ENCODE results near the gene COL21A1. TPM values are rescaled to one million over a fixed set of nuclear protein-coding genes. Genes with fewer than 3 reads are reported as not detected.

COL21A1 gene
- polyA plus RNA-seq, 2 of the 4 experiments (the other 2 are of a cell fraction) = 1.4 to 3.3 TPM

DNA sequence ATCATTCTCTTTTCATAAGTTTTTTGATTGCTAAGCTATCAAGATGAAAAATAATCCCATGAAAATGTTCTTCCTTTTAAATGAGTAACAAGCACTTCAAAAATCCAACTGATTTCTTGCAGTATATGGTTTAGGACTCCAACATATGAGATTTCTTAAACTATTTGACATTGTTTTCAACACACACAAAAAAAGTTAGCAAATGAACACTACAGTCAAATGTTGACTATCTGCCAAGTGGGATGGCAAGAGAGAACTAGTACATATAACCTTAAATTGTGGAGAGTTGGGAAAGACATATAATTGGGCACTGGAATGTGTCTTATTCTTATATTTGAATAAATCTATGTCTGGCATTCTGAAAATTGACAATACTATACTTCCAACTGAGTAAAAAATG, 15.6 kb downstream of the COL21A1 start:
- no peaks in the 10 kb centered on the region for H3K9me3 ChIP-seq
- no peak overlapping the region for H3K4me3 ChIP-seq
- no peak overlapping the region for H3K27ac ChIP-seq
- ChIA-PET CTCF (no interaction called here), POLR2A (no interaction called here)
- no peak overlapping the region for H3K4me2 ChIP-seq
- TF ChIP-seq, protein P1, sequence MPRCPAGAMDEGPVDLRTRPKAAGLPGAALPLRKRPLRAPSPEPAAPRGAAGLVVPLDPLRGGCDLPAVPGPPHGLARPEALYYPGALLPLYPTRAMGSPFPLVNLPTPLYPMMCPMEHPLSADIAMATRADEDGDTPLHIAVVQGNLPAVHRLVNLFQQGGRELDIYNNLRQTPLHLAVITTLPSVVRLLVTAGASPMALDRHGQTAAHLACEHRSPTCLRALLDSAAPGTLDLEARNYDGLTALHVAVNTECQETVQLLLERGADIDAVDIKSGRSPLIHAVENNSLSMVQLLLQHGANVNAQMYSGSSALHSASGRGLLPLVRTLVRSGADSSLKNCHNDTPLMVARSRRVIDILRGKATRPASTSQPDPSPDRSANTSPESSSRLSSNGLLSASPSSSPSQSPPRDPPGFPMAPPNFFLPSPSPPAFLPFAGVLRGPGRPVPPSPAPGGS (IDR thresholded peaks at IDR 0.05) = no peak
- TF ChIP-seq RFX5 (IDR thresholded peaks at IDR 0.05) (no peak), MAFK (IDR thresholded peaks at IDR 0.05; ENCODE audit: partially characterized antibody) (no peak), JUNB (IDR thresholded peaks at IDR 0.05) (no peak), ZSCAN20 (CRISPR knock-in tag; IDR thresholded peaks at IDR 0.05) (no peak), BHLHE40 (IDR thresholded peaks at IDR 0.05; ENCODE audit: low read depth, low read length) (no peak), POLR2A (IDR thresholded peaks at IDR 0.05; ENCODE audit: low read length) (no peak)
- TF ChIP-seq, protein P2, sequence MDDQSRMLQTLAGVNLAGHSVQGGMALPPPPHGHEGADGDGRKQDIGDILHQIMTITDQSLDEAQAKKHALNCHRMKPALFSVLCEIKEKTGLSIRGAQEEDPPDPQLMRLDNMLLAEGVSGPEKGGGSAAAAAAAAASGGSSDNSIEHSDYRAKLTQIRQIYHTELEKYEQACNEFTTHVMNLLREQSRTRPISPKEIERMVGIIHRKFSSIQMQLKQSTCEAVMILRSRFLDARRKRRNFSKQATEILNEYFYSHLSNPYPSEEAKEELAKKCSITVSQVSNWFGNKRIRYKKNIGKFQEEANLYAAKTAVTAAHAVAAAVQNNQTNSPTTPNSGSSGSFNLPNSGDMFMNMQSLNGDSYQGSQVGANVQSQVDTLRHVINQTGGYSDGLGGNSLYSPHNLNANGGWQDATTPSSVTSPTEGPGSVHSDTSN (IDR thresholded peaks at IDR 0.05) = no peak
- TF ChIP-seq, protein P3, sequence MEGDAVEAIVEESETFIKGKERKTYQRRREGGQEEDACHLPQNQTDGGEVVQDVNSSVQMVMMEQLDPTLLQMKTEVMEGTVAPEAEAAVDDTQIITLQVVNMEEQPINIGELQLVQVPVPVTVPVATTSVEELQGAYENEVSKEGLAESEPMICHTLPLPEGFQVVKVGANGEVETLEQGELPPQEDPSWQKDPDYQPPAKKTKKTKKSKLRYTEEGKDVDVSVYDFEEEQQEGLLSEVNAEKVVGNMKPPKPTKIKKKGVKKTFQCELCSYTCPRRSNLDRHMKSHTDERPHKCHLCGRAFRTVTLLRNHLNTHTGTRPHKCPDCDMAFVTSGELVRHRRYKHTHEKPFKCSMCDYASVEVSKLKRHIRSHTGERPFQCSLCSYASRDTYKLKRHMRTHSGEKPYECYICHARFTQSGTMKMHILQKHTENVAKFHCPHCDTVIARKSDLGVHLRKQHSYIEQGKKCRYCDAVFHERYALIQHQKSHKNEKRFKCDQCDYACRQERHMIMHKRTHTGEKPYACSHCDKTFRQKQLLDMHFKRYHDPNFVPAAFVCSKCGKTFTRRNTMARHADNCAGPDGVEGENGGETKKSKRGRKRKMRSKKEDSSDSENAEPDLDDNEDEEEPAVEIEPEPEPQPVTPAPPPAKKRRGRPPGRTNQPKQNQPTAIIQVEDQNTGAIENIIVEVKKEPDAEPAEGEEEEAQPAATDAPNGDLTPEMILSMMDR (IDR thresholded peaks at IDR 0.05) = no peak
- peaks cover 8% of the 10 kb centered on the region; the same call in 1 of the 3 replicates for H3K4me1 ChIP-seq
- no peak for ATAC-seq
- no peak for DNase-seq (ENCODE audit: low read depth in 1 of 2, low spot score in 1 of 2)
- FAIRE-seq = no peak

DNA sequence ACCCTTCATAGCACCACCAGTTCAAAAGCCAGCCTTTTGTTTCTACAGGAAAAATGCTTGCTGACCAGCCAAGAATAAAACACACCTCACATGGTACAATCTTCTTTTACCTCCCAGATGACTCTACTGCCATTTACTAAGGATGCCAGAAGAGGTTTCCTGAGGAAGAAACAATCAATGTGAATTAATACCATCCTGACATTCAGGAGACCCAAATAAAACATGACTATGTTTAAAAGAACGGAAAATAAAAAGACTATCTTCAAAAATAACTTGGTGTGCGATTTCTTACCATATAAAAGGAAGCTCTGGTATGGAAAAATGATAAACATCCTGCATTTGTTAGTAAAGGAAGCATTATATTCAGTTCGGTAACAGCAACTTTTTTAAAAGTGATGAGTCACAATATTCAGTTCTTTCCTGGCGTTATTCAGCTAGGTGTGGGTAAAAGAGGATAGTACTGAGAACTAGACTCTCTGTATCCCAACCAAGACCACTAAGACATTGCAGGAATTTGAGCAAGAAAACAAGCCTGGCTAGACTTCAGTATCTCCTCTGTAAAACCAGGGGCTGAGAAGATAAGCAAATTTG, 16.3 kb downstream of the COL21A1 start:
- peak overlapping the region; percentile 27; the same call in 1 of the 3 replicates for H3K4me2 ChIP-seq
- TF ChIP-seq RFX5 (IDR thresholded peaks at IDR 0.05) (no peak), MAFK (IDR thresholded peaks at IDR 0.05; ENCODE audit: partially characterized antibody) (peak; percentile 55), FOSL2 (IDR thresholded peaks at IDR 0.05) (no peak), FOSL2 (CRISPR knock-in tag; IDR thresholded peaks at IDR 0.05) (peak; percentile 17; the same call in 1 of the 2 replicates), HOXA7 (CRISPR knock-in tag; IDR thresholded peaks at IDR 0.05) (no peak), RARB (CRISPR knock-in tag; IDR thresholded peaks at IDR 0.05) (no peak), ESRRA (IDR thresholded peaks at IDR 0.05; ENCODE audit: borderline replicate concordance, low read length) (no peak), CEBPB (IDR thresholded peaks at IDR 0.05) (no peak), RAD21 (conservative IDR thresholded peaks at IDR 0.05 in 1 of 2, IDR thresholded peaks at IDR 0.05 in 1 of 2) (no peak), EP300 (IDR thresholded peaks at IDR 0.05) (no peak), MAZ (IDR thresholded peaks at IDR 0.05; ENCODE audit: borderline replicate concordance, low read depth, low read length) (no peak)
- TF ChIP-seq, protein P4, sequence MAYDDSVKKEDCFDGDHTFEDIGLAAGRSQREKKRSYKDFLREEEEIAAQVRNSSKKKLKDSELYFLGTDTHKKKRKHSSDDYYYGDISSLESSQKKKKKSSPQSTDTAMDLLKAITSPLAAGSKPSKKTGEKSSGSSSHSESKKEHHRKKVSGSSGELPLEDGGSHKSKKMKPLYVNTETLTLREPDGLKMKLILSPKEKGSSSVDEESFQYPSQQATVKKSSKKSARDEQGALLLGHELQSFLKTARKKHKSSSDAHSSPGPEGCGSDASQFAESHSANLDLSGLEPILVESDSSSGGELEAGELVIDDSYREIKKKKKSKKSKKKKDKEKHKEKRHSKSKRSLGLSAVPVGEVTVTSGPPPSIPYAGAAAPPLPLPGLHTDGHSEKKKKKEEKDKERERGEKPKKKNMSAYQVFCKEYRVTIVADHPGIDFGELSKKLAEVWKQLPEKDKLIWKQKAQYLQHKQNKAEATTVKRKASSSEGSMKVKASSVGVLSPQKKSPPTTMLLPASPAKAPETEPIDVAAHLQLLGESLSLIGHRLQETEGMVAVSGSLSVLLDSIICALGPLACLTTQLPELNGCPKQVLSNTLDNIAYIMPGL (CRISPR knock-in tag; IDR thresholded peaks at IDR 0.05; ENCODE audit: borderline replicate concordance) = no peak
- TF ChIP-seq, protein P5, sequence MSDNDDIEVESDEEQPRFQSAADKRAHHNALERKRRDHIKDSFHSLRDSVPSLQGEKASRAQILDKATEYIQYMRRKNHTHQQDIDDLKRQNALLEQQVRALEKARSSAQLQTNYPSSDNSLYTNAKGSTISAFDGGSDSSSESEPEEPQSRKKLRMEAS (IDR thresholded peaks at IDR 0.05) = no peak
- TF ChIP-seq, protein P6, sequence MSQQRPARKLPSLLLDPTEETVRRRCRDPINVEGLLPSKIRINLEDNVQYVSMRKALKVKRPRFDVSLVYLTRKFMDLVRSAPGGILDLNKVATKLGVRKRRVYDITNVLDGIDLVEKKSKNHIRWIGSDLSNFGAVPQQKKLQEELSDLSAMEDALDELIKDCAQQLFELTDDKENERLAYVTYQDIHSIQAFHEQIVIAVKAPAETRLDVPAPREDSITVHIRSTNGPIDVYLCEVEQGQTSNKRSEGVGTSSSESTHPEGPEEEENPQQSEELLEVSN (IDR thresholded peaks at IDR 0.05; ENCODE audit: borderline replicate concordance, low read depth) = no peak
- TF ChIP-seq, protein P7, sequence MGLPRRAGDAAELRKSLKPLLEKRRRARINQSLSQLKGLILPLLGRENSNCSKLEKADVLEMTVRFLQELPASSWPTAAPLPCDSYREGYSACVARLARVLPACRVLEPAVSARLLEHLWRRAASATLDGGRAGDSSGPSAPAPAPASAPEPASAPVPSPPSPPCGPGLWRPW (IDR thresholded peaks at IDR 0.05) = no peak
- TF ChIP-seq, protein P8, sequence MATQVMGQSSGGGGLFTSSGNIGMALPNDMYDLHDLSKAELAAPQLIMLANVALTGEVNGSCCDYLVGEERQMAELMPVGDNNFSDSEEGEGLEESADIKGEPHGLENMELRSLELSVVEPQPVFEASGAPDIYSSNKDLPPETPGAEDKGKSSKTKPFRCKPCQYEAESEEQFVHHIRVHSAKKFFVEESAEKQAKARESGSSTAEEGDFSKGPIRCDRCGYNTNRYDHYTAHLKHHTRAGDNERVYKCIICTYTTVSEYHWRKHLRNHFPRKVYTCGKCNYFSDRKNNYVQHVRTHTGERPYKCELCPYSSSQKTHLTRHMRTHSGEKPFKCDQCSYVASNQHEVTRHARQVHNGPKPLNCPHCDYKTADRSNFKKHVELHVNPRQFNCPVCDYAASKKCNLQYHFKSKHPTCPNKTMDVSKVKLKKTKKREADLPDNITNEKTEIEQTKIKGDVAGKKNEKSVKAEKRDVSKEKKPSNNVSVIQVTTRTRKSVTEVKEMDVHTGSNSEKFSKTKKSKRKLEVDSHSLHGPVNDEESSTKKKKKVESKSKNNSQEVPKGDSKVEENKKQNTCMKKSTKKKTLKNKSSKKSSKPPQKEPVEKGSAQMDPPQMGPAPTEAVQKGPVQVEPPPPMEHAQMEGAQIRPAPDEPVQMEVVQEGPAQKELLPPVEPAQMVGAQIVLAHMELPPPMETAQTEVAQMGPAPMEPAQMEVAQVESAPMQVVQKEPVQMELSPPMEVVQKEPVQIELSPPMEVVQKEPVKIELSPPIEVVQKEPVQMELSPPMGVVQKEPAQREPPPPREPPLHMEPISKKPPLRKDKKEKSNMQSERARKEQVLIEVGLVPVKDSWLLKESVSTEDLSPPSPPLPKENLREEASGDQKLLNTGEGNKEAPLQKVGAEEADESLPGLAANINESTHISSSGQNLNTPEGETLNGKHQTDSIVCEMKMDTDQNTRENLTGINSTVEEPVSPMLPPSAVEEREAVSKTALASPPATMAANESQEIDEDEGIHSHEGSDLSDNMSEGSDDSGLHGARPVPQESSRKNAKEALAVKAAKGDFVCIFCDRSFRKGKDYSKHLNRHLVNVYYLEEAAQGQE (IDR thresholded peaks at IDR 0.05) = no peak
- TF ChIP-seq, protein P3 (IDR thresholded peaks at IDR 0.05) = no peak

More for the DNA sequence above, 16.3 kb downstream of the COL21A1 start:
- DNase-seq (ENCODE audit: low read depth in 1 of 2, low spot score in 1 of 2) (no peak), FAIRE-seq (no peak), ATAC-seq (no peak)
- ChIA-PET CTCF (interaction anchor here (0.8 kb wide), 1 partner anchor 13 kb away, joined by 3 read pairs; no protein-coding TSS in a partner anchor), POLR2A (no interaction called here)
- WGBS (ENCODE audit: missing lambda C conversion rate) = 50% methylated on average over 4 of the region's 4 CpGs
- no peak overlapping the region for H3K4me3 ChIP-seq
- peaks cover 8% of the 10 kb centered on the region; the same call in 1 of the 3 replicates for H3K4me1 ChIP-seq
- no peaks in the 10 kb centered on the region for H3K9me3 ChIP-seq
- no peak overlapping the region for H3K27ac ChIP-seq
